ENCODE data around the gene NBEAL1.
"Not testable (repeated sequence)": the region's sequence is repeated elsewhere in the genome, so short reads cannot be mapped to it uniquely, and the experiment has no call there.

The NBEAL1 gene

DNA sequence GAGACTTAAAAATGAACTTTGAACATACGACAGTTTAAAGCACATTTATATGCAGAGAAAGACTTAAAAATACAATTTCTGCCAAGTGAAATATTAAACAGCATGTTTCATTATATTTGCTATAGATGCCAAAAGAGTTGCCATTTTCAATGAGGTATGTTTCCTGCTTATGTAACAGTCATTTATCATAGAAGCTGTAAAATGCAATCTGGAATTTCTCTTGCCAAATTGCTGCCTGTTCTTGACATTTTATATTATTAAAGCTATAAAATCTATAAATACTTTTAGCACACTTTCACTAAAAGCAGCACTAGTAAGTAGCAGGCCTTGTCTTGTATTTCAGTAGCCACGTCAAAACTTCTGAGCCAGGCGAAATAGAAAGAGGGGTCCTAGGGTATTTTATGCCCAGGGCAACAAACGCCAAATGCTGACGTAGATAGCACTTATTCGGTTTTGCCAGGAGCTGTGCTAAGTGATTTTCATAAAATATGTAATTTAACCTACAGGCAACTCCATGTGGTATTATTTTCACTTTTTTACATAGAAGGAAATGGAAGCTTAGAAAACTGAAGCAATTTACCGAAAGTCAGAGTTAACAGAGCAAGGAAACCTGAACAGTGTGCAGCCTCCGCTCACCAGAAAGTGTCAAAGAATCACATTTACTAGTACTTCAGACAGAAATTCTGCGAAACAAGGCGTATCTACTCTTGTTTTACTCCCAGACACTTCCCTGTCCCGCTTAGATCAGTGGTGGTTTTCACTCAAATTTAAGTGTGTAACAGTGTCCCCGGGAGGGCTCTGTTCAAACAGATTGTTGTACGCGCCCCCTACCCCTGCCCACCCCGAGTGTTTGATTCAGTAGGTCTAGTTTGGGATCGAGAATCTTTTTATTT is 222.9 kb downstream of the NBEAL1 start:
- no peak for DNase-seq

- DNase-seq, result no peak
These were observed 223.6 kb downstream of the NBEAL1 start for GRCh38 chr2:203238292-203238703.

DNA sequence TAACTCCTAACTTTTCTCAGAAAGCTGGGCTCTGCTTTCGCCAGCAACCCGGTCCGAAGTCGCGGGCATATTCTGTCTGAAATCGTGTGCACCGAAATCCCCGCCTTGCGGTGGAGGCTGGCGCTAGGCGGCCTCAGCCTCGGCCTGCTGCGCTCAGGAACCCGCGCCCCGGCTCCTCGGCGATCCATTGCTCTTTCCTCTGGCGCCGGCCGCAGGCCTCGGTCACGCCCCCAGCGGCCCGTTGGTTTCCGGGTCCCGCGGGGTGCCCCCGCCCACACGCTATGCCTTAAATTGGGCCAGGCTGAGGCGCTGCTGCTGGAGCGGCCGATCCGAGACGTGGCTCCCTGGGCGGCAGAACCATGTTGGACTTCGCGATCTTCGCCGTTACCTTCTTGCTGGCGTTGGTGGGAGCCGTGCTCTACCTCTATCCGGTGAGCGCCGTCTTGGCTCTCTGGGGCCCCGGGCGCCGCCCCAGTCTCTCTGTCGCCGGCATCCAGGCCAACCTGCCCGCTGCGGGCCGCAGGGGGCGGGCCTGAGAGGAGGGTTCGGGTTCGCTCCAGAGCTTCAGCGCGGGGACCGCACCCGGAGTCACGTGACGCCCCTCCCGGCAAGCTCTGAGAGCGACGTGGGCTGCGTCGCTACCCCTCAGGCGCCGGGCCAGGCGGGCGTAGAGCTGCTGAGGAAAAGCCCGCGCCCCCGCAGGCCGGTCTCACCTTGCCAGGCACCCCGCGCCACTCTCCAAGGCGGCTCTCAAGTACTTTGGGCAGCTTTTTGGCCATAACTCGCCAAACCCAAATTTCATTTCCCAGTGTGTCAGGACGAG is 224.2 kb downstream of the NBEAL1 start, which contains the start of gene CYP20A1:
Gene CYP20A1 (plus strand): TSS at position 315 of the 823 bp plus-strand sequence. CDS start 45 bp downstream, at position 360.
- peak; percentile 96 for DNase-seq

DNA sequence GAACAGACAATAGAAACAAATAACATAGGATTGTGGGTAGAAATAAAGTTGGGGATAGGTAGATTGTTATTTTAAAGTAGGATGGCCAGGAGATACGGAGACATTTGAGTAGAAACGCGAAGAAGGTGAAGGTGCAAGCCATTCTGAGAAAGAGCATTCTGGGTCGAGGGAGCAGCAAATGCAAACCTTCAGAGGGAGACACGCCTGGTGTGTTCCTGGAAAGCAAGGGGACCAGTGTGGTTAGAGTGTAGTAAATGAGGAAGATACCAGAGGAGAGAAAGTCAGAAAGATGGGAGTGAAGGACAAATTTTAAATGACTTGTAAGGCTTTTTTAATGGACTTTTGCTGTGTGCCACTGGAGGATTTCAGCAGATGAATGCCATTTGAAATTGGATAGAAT is 225.8 kb downstream of the NBEAL1 start:
- no peak for DNase-seq

DNA sequence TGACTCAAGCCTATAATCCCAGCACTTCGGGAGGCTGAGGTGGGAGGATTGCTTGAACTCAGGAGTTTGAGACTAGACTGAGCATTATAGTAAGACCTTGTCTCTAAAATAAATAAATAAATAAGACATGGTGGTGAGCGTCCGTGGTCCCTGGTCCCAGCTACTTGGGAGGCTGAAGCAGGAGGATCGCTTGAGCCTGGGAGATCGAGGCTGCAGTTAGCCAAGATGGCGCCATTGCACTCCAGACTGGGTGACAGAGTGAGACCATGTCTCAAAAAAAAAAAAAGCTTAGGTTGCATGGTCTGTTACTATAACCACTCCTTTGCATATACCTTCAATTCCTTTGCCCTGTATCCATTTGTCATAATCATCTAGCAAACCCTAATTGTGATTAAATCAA is 227.8 kb downstream of the NBEAL1 start:
- DNase-seq, result no peak

DNA sequence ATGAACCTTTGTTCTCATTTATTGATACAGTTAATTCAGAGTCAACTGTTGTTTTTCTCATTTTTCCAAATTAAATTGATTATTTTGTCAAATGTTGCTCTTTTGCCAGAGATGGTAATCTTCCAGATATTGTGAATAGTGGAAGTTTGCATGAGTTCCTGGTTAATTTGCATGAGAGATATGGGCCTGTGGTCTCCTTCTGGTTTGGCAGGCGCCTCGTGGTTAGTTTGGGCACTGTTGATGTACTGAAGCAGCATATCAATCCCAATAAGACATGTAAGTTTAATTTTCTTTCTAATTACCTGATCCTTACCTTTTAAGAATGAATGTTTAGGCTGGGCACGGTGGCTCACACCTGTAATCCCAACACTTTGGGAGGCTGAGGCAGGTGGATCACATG is 232.0 kb downstream of the NBEAL1 start:
- no peak for DNase-seq

- DNase-seq, result no peak
These were observed 238.1 kb downstream of the NBEAL1 start for GRCh38 chr2:203252818-203253217.

DNA sequence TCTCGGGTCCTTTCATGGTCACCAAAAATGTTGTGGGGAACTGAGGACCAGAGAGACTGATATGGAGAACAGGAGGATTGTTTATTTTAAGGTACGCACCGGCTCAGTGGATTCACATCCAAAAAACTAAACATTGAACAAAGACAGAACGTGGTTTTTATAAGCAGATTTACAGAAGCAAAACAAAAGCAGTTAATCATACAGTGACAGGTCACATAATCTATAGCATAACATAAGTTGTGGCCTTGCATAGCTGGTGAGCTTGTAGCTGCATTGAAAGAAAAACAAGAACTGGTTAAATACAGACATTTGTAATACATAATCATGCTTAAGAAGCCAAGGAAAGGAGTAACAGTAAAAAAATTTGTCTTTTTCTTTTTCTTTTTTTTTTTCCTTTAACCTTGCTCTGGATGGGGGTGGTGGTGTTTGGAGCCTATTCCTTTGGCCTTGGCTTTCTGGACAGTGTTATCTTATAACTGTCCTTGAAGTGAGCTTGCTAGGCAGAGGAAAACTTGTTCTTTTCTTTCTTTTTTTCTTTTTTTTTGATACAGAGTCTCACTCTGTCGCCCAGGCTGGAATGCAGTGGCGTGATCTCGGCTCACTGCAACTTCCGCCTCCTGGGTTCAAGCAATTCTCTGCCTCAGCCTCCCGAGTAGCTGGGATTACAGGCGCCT is 238.9 kb downstream of the NBEAL1 start:
- not testable (repeated sequence) for DNase-seq

- no peak for DNase-seq
These were observed 246.9 kb downstream of the NBEAL1 start for GRCh38 chr2:203261326-203262159.
